ENCODE measurements around the gene LYG1.

DNA sequence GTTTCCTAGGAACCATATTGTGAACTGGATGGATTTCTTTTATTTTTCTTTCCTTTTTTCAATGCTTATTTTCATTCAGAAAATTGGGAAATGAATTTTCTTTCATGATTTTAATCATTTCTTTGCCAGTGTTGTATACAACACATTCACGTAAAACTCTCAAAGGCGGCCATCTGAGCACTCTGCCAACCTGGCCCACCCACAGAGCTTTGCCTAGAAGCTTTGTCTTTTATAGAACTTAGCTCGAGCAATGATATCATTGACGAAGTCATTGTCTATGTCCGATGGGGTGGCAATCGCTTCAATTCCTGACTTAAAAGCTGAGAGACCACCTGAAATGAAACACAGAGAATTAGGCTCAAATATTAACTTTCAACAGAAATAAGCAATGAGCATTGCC lies 58.8 kb downstream of the LYG1 start:
- TF ChIP-seq, protein P1, sequence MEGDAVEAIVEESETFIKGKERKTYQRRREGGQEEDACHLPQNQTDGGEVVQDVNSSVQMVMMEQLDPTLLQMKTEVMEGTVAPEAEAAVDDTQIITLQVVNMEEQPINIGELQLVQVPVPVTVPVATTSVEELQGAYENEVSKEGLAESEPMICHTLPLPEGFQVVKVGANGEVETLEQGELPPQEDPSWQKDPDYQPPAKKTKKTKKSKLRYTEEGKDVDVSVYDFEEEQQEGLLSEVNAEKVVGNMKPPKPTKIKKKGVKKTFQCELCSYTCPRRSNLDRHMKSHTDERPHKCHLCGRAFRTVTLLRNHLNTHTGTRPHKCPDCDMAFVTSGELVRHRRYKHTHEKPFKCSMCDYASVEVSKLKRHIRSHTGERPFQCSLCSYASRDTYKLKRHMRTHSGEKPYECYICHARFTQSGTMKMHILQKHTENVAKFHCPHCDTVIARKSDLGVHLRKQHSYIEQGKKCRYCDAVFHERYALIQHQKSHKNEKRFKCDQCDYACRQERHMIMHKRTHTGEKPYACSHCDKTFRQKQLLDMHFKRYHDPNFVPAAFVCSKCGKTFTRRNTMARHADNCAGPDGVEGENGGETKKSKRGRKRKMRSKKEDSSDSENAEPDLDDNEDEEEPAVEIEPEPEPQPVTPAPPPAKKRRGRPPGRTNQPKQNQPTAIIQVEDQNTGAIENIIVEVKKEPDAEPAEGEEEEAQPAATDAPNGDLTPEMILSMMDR (IDR thresholded peaks at IDR 0.05): no peak
- TF ChIP-seq POLR2A (IDR thresholded peaks at IDR 0.05) (no peak), POLR2AphosphoS5 (IDR thresholded peaks at IDR 0.05) (no peak)
